Muscle layer of colon (tissue), 2 donors: ENCODE results near the gene NR2F1-AS1.
"Not testable (repeated sequence)": the region's sequence is repeated elsewhere in the genome, so short reads cannot be mapped to it uniquely, and the experiment has no call there.

Experiments used
- H3K27ac ChIP-seq: one replicate; pipeline ENCODE4 v1.7.0; 2013; ENCODE audit warnings: low read depth, mild to moderate bottlenecking, low read length, moderate library complexity
- H3K27me3 ChIP-seq, 2 donors: one replicate each; pipeline ENCODE4 v1.7.0; 2013; ENCODE audit warnings: low read length in 2 of 2, mild to moderate bottlenecking in 2 of 2; ENCODE audit not compliant: insufficient read depth in 2 of 2, control insufficient read depth in 1 of 2
- H3K36me3 ChIP-seq: one replicate; pipeline ENCODE4 v1.7.0; 2013; ENCODE audit warnings: mild to moderate bottlenecking, low read length; ENCODE audit not compliant: insufficient read depth
- H3K4me1 ChIP-seq: one replicate; pipeline ENCODE4 v1.7.0; 2013; ENCODE audit warnings: mild to moderate bottlenecking, low read length; ENCODE audit not compliant: insufficient read depth
- H3K4me3 ChIP-seq, 2 donors: one replicate each; pipeline ENCODE4 v1.7.0; 2013; ENCODE audit warnings: low read length in 2 of 2, low read depth in 1 of 2, mild to moderate bottlenecking in 1 of 2, moderate library complexity in 1 of 2
- H3K9ac ChIP-seq: one replicate; pipeline ENCODE4 v1.7.0; 2013; ENCODE audit warnings: low read length
- H3K9me3 ChIP-seq: one replicate; pipeline ENCODE4 v1.7.0; 2013; ENCODE audit warnings: mild to moderate bottlenecking, low read length
- donor health status: abdominal sarcoma.
- donor health status: Adenocarcinoma of cecum.

NR2F1-AS1 gene

GRCh38 chr5:93571114-93571949 is 9.7 kb downstream of the NR2F1-AS1 start:
- no peaks in the 10 kb centered on the region for H3K9me3 ChIP-seq
- H3K27me3 ChIP-seq, result peaks cover 0 to 58% of the 10 kb centered on the region in 2 donors
- H3K36me3 ChIP-seq, result no peaks in the 10 kb centered on the region
- no peak overlapping the region for H3K9ac ChIP-seq
- no peaks in the 10 kb centered on the region for H3K4me1 ChIP-seq
- no peak overlapping the region for H3K4me3 ChIP-seq
- no peak overlapping the region for H3K27ac ChIP-seq

GRCh38 chr5:93570294-93571113 is 10.5 kb downstream of the NR2F1-AS1 start:
- Histone ChIP-seq H3K27me3 (peaks cover 0 to 58% of the 10 kb centered on the region in 2 donors), H3K27ac (no peak overlapping the region), H3K9me3 (no peaks in the 10 kb centered on the region), H3K36me3 (no peaks in the 10 kb centered on the region), H3K4me3 (no peak overlapping the region), H3K9ac (no peak overlapping the region), H3K4me1 (no peaks in the 10 kb centered on the region)

GRCh38 chr5:93569300-93570160 is 11.5 kb downstream of the NR2F1-AS1 start:
- no peaks in the 10 kb centered on the region for H3K36me3 ChIP-seq
- peaks cover 0 to 57% of the 10 kb centered on the region in 2 donors for H3K27me3 ChIP-seq
- H3K4me1 ChIP-seq, result no peaks in the 10 kb centered on the region

DNA sequence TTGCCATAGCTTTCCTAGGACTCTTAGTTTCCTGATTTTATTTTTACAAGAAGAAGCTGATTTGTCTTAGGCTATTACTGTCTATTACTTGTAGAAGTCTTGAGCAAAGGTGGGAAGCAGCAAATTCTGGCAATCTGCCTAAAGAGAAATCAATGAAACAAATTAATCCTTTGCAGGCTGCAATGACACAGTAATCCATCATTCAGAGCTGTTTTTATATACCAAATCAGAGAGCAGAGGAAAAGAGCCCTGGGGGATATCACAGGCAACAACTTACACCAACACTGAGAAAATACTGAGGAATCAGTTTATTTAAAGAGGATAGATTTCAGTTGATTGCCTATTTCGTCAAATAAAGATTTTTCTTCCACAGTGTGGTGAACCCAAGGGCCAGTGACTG is 13.6 kb downstream of the NR2F1-AS1 start:
- H3K27me3 ChIP-seq, result peaks cover 0 to 40% of the 10 kb centered on the region in 2 donors
- no peak overlapping the region for H3K9ac ChIP-seq
- no peaks in the 10 kb centered on the region for H3K36me3 ChIP-seq
- H3K27ac ChIP-seq, result no peak overlapping the region
- H3K4me1 ChIP-seq, result no peaks in the 10 kb centered on the region
- H3K4me3 ChIP-seq, result no peak overlapping the region
- H3K9me3 ChIP-seq, result no peaks in the 10 kb centered on the region

More at GRCh38 chr5:93569300-93570160, 11.5 kb downstream of the NR2F1-AS1 start:
- H3K4me3 ChIP-seq, result no peak overlapping the region
- no peak overlapping the region for H3K9ac ChIP-seq
- H3K9me3 ChIP-seq, result no peaks in the 10 kb centered on the region
- no peak overlapping the region for H3K27ac ChIP-seq

DNA sequence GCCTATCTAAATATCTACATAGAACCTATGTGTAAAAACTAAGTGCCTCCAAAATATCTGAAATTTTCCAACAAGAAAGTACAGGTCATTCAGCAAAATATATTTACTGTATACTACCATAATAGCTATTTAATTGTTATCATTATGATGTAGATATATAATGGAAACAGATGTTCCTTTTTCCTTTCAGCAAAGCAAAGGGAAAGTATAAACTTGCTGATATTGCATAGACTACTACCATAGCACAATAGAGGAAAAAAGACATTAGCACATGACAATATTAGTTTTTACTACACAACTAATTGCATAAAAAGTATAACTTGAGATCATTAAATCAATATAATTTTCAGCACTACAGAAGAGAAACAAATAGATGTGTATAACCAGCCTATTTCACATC is 14.9 kb downstream of the NR2F1-AS1 start:
- Histone ChIP-seq H3K27ac (no peak overlapping the region), H3K27me3 (peaks cover 0 to 28% of the 10 kb centered on the region in 2 donors), H3K9ac (no peak overlapping the region), H3K36me3 (no peaks in the 10 kb centered on the region), H3K4me1 (no peaks in the 10 kb centered on the region), H3K4me3 (no peak overlapping the region), H3K9me3 (no peaks in the 10 kb centered on the region)

DNA sequence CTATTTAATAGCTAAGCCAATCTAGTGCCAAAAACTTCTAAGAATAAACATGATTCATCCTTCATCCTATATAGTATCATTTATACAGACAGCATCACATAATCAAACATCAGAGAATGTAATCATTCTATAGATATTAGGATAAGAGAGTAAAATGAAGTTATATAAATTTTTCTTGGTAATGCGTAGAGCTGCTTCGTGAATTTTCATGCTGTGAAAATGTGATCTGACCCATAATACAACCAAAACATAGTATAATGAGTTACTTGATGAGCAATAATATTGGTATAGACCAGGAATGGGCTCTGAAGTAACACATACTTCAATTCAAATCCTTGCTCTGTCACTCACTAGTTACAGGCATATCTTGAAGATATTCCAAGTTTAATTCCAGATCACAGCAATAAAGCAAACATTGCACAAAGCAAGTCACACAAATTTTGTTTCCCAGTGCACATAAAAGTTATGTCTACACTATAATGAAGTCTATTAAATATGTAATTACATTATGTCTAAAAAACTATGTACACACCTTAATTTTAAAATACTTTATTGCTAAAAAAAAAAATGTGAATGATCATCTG is 23.9 kb downstream of the NR2F1-AS1 start:
- Histone ChIP-seq H3K4me3 (no peak overlapping the region), H3K9ac (no peak overlapping the region), H3K27ac (no peak overlapping the region), H3K36me3 (no peaks in the 10 kb centered on the region), H3K4me1 (no peaks in the 10 kb centered on the region), H3K9me3 (no peaks in the 10 kb centered on the region), H3K27me3 (no peaks in the 10 kb centered on the region)

GRCh38 chr5:93549594-93549993 is 31.4 kb downstream of the NR2F1-AS1 start:
- H3K9me3 ChIP-seq, H3K9ac ChIP-seq, H3K27me3 ChIP-seq, H3K4me1 ChIP-seq, H3K27ac ChIP-seq, H3K4me3 ChIP-seq, H3K36me3 ChIP-seq: not testable (repeated sequence)

DNA sequence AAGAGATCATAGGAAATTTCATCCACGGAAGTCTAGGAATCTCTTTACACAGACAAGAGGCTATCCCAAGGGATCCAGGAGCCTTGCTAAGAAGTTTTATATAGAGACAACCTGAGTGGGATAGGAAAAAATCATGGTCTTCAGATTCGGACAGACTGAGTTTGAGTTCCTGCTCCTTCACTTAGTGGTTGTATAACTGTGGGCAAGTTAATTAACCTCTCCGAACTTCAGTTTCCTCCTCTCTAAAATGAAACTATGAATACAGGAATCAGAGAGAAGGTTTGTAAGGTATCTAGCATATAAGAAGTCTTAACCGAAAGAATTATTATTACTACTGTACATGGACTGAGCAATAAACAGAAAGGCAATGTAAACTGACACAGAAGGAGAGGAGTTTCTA is 35.1 kb downstream of the NR2F1-AS1 start:
- H3K9ac ChIP-seq, result no peak overlapping the region
- H3K9me3 ChIP-seq, result no peaks in the 10 kb centered on the region
- H3K27me3 ChIP-seq, result no peaks in the 10 kb centered on the region
- H3K4me3 ChIP-seq, result no peak overlapping the region
- no peaks in the 10 kb centered on the region for H3K36me3 ChIP-seq
- H3K4me1 ChIP-seq, result no peaks in the 10 kb centered on the region
- no peak overlapping the region for H3K27ac ChIP-seq

- peaks cover 11% of the 10 kb centered on the region for H3K4me1 ChIP-seq
- no peaks in the 10 kb centered on the region for H3K27me3 ChIP-seq
- H3K4me3 ChIP-seq, result no peak overlapping the region
- no peak overlapping the region for H3K27ac ChIP-seq
- H3K9ac ChIP-seq, result no peak overlapping the region
- no peaks in the 10 kb centered on the region for H3K9me3 ChIP-seq
- H3K36me3 ChIP-seq, result no peaks in the 10 kb centered on the region
Measured at GRCh38 chr5:93532370-93532769, 48.6 kb downstream of the NR2F1-AS1 start.

- H3K36me3 ChIP-seq, H3K4me1 ChIP-seq, H3K9me3 ChIP-seq, H3K9ac ChIP-seq, H3K4me3 ChIP-seq, H3K27me3 ChIP-seq, H3K27ac ChIP-seq: not testable (repeated sequence)
Measured at GRCh38 chr5:93521815-93522214, 59.2 kb downstream of the NR2F1-AS1 start.

DNA sequence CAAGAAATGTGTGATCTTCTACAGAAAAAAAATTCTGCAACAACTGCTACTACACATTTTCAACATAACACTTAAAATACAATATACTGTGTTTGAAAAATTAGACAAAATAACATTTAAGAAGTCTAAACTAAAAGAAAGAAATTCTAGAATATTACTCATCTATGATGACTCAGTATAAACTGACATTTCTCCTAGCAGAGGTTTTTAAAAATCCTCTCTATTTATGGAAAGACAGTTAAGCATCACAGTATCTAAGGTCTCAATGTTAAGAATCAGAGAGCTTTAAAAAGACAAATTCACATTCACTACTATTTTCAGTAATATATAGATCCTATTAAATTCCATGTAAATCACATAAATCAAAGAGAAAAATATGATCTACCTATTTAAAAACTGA is 61.3 kb downstream of the NR2F1-AS1 start:
- Histone ChIP-seq H3K27ac (no peak overlapping the region), H3K9ac (no peak overlapping the region), H3K9me3 (no peaks in the 10 kb centered on the region), H3K27me3 (no peaks in the 10 kb centered on the region), H3K4me1 (no peaks in the 10 kb centered on the region), H3K36me3 (no peaks in the 10 kb centered on the region), H3K4me3 (no peak overlapping the region)
